Measurements from ENCODE around the gene DACT1. TPM values are rescaled to one million over a fixed set of nuclear protein-coding genes. Genes with fewer than 3 reads are reported as not detected.

The DACT1 gene
- total and polyA plus RNA-seq, 2 donors, result 4.0 to 9.3 TPM

- DNase-seq (ENCODE audit: low read depth in 6 of 9, low spot score in 9 of 9), result no peak
- H3K4me3 ChIP-seq (ENCODE audit: low read length in 2 of 2), result no peak overlapping the region
- no peaks in the 10 kb centered on the region for H3K27me3 ChIP-seq (ENCODE audit: control insufficient read depth in 2 of 2, insufficient read depth in 1 of 2, low read length in 1 of 2)
- H3K36me3 ChIP-seq (ENCODE audit: control insufficient read depth in 2 of 2, insufficient read depth in 2 of 2, low read length in 1 of 2), result no peaks in the 10 kb centered on the region
- no peak overlapping the region for H3K27ac ChIP-seq (ENCODE audit: low read depth in 1 of 2, low read length in 1 of 2)
- no peaks in the 10 kb centered on the region for H3K9me3 ChIP-seq (ENCODE audit: control insufficient read depth in 2 of 2, insufficient read depth in 1 of 2, low read length in 1 of 2)
- WGBS, result 83% methylated on average over 4 of the region's 4 CpGs
- H3K4me1 ChIP-seq (ENCODE audit: control insufficient read depth in 2 of 2, insufficient read depth in 2 of 2, low read length in 2 of 2), result no peaks in the 10 kb centered on the region
Measured at GRCh38 chr14:58605465-58605864, 32.3 kb upstream of the DACT1 start.

DNA sequence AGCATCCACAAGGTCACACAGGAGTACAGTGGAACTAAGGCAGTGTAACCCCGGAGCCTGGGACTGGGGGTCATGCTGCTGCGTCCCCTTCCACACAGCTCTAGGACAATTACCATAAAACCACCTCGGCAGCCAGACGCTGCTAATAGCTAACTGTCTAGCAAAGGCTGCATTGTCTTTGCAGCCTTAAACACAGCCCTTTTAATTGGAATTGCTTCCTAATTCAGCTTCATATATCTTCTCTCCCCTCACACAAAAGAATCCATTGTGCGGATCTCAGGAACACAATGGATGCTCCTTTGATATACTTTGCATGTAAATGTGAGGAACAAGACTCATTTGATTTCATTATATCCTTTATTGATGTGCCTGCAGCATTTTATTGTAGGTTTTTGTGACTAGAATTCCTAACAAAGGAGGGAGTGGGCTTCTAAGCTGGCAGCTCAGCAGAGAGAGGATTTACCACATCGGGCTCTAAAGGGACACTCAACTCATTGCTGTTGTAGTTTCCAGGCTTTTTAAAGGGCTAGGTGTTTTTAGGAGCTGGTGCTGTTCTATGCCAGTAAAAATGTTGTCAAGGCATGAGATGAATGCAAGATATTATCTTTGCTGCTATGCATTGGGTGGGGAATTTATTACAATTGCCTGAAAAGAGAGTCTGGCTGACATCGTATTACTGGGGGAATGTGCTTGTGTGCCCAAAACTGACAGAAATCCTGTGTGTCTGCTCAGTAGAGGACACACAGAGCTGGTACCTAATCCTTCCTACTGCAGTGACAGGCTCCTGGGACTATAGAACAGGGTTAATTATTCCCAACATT, 30.4 kb upstream of the DACT1 start:
- H3K27ac ChIP-seq (ENCODE audit: low read depth in 1 of 2, low read length in 1 of 2), result no peak overlapping the region
- H3K4me1 ChIP-seq (ENCODE audit: control insufficient read depth in 2 of 2, insufficient read depth in 2 of 2, low read length in 2 of 2), result no peaks in the 10 kb centered on the region
- DNase-seq (ENCODE audit: low read depth in 6 of 9, low spot score in 9 of 9), result no peak
- H3K9me3 ChIP-seq (ENCODE audit: control insufficient read depth in 2 of 2, insufficient read depth in 1 of 2, low read length in 1 of 2), result no peaks in the 10 kb centered on the region
- no peak overlapping the region for H3K4me3 ChIP-seq (ENCODE audit: low read length in 2 of 2)
- H3K36me3 ChIP-seq (ENCODE audit: control insufficient read depth in 2 of 2, insufficient read depth in 2 of 2, low read length in 1 of 2), result no peaks in the 10 kb centered on the region
- 96% methylated on average over 7 of the region's 7 CpGs for WGBS
- H3K27me3 ChIP-seq (ENCODE audit: control insufficient read depth in 2 of 2, insufficient read depth in 1 of 2, low read length in 1 of 2), result no peaks in the 10 kb centered on the region

DNA sequence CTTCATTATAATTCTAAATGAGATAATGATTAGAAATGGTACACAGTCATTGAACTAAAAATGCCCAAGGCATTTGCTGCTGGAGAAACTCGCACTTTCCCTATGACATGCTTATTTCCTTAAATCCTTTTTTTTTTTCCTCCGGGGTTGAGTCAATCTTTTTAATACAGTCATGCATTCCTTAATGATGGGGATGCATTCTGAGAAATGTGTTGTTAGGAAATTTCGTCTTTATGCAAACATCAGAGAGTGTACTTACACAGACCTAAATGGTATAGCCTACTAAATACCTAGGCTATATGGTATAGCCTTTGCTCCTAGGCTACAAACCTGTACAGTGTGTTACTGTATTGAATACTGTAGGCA, 29.8 kb upstream of the DACT1 start:
- Histone ChIP-seq H3K4me3 (ENCODE audit: low read length in 2 of 2) (no peak overlapping the region), H3K27ac (ENCODE audit: low read depth in 1 of 2, low read length in 1 of 2) (no peak overlapping the region), H3K9me3 (ENCODE audit: control insufficient read depth in 2 of 2, insufficient read depth in 1 of 2, low read length in 1 of 2) (no peaks in the 10 kb centered on the region), H3K27me3 (ENCODE audit: control insufficient read depth in 2 of 2, insufficient read depth in 1 of 2, low read length in 1 of 2) (no peaks in the 10 kb centered on the region), H3K36me3 (ENCODE audit: control insufficient read depth in 2 of 2, insufficient read depth in 2 of 2, low read length in 1 of 2) (no peaks in the 10 kb centered on the region), H3K4me1 (ENCODE audit: control insufficient read depth in 2 of 2, insufficient read depth in 2 of 2, low read length in 2 of 2) (no peaks in the 10 kb centered on the region)
- no peak for DNase-seq (ENCODE audit: low read depth in 6 of 9, low spot score in 9 of 9)
- WGBS, result 97% methylated on average over 3 of the region's 3 CpGs

DNA sequence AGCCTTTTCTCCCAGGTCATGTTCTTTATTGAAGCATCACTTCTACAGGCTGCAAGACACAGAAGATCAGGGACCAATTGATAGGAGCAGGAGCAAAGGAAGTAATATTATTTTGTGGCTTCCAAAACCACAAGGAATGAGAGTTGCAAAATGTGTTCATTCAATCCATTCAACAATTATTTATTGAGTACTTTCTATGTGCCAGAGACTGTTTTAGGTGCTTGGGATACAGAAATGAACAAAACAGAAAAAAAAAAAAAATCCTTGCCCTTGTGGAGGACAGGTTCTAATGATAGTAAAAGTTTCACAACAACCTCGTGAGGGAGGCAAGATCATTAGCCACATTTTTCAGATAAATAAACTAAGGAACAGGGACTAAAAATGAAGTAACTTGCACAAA, 20.1 kb upstream of the DACT1 start:
- H3K4me1 ChIP-seq (ENCODE audit: control insufficient read depth in 2 of 2, insufficient read depth in 2 of 2, low read length in 2 of 2), result no peaks in the 10 kb centered on the region
- WGBS, result 63% methylated on average over 1 of the region's 1 CpG
- no peaks in the 10 kb centered on the region for H3K36me3 ChIP-seq (ENCODE audit: control insufficient read depth in 2 of 2, insufficient read depth in 2 of 2, low read length in 1 of 2)
- no peak for DNase-seq (ENCODE audit: low read depth in 6 of 9, low spot score in 9 of 9)
- no peak overlapping the region for H3K27ac ChIP-seq (ENCODE audit: low read depth in 1 of 2, low read length in 1 of 2)
- H3K9me3 ChIP-seq (ENCODE audit: control insufficient read depth in 2 of 2, insufficient read depth in 1 of 2, low read length in 1 of 2), result no peaks in the 10 kb centered on the region
- H3K4me3 ChIP-seq (ENCODE audit: low read length in 2 of 2), result no peak overlapping the region
- H3K27me3 ChIP-seq (ENCODE audit: control insufficient read depth in 2 of 2, insufficient read depth in 1 of 2, low read length in 1 of 2), result no peaks in the 10 kb centered on the region

- no peak for DNase-seq (ENCODE audit: low read depth in 6 of 9, low spot score in 9 of 9)
- H3K36me3 ChIP-seq (ENCODE audit: control insufficient read depth in 2 of 2, insufficient read depth in 2 of 2, low read length in 1 of 2), result no peaks in the 10 kb centered on the region
- WGBS, result 87% methylated on average over 2 of the region's 2 CpGs
- H3K4me3 ChIP-seq (ENCODE audit: low read length in 2 of 2), result no peak overlapping the region
- no peak overlapping the region for H3K27ac ChIP-seq (ENCODE audit: low read depth in 1 of 2, low read length in 1 of 2)
- no peaks in the 10 kb centered on the region for H3K4me1 ChIP-seq (ENCODE audit: control insufficient read depth in 2 of 2, insufficient read depth in 2 of 2, low read length in 2 of 2)
- H3K9me3 ChIP-seq (ENCODE audit: control insufficient read depth in 2 of 2, insufficient read depth in 1 of 2, low read length in 1 of 2), result no peaks in the 10 kb centered on the region
- no peaks in the 10 kb centered on the region for H3K27me3 ChIP-seq (ENCODE audit: control insufficient read depth in 2 of 2, insufficient read depth in 1 of 2, low read length in 1 of 2)
Measured at GRCh38 chr14:58620011-58620410, 17.8 kb upstream of the DACT1 start.

GRCh38 chr14:58625438-58625837, 12.3 kb upstream of the DACT1 start:
- H3K36me3 ChIP-seq (ENCODE audit: control insufficient read depth in 2 of 2, insufficient read depth in 2 of 2, low read length in 1 of 2), result no peaks in the 10 kb centered on the region
- no peak overlapping the region for H3K4me3 ChIP-seq (ENCODE audit: low read length in 2 of 2)
- no peak overlapping the region for H3K27ac ChIP-seq (ENCODE audit: low read depth in 1 of 2, low read length in 1 of 2)
- no peaks in the 10 kb centered on the region for H3K4me1 ChIP-seq (ENCODE audit: control insufficient read depth in 2 of 2, insufficient read depth in 2 of 2, low read length in 2 of 2)
- no peaks in the 10 kb centered on the region for H3K27me3 ChIP-seq (ENCODE audit: control insufficient read depth in 2 of 2, insufficient read depth in 1 of 2, low read length in 1 of 2)
- WGBS, result 97% methylated on average over 1 of the region's 1 CpG
- DNase-seq (ENCODE audit: low read depth in 6 of 9, low spot score in 9 of 9), result no peak
- no peaks in the 10 kb centered on the region for H3K9me3 ChIP-seq (ENCODE audit: control insufficient read depth in 2 of 2, insufficient read depth in 1 of 2, low read length in 1 of 2)

DNA sequence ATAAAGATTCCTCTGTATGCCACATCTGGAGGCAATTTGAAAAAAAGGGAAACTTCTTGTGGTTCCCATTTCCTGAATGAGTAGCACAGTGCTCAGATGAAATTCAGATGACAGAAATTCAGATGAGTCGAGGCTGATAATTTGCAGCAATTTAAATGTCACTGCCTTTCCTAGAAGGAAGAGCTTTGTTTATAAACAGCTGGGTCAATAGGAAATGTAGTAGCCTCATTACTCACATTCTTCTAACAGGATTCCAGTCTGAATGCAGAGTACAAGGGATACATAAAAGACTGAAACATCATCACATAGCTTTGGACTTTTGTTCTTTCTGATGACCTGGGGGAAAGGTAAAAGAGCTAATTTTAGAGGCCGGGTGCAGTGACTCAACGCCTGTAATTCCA, 11.3 kb upstream of the DACT1 start:
- Histone ChIP-seq H3K27ac (ENCODE audit: low read depth in 1 of 2, low read length in 1 of 2) (no peak overlapping the region), H3K36me3 (ENCODE audit: control insufficient read depth in 2 of 2, insufficient read depth in 2 of 2, low read length in 1 of 2) (no peaks in the 10 kb centered on the region), H3K27me3 (ENCODE audit: control insufficient read depth in 2 of 2, insufficient read depth in 1 of 2, low read length in 1 of 2) (no peaks in the 10 kb centered on the region), H3K4me1 (ENCODE audit: control insufficient read depth in 2 of 2, insufficient read depth in 2 of 2, low read length in 2 of 2) (no peaks in the 10 kb centered on the region), H3K9me3 (ENCODE audit: control insufficient read depth in 2 of 2, insufficient read depth in 1 of 2, low read length in 1 of 2) (no peaks in the 10 kb centered on the region), H3K4me3 (ENCODE audit: low read length in 2 of 2) (no peak overlapping the region)
- DNase-seq (ENCODE audit: low read depth in 6 of 9, low spot score in 9 of 9), result no peak
- WGBS, result 31% methylated on average over 3 of the region's 3 CpGs

- Histone ChIP-seq H3K4me3 (ENCODE audit: low read length in 2 of 2) (no peak overlapping the region), H3K27me3 (ENCODE audit: control insufficient read depth in 2 of 2, insufficient read depth in 1 of 2, low read length in 1 of 2) (peaks cover 0 to 5% of the 10 kb centered on the region in 2 donors), H3K4me1 (ENCODE audit: control insufficient read depth in 2 of 2, insufficient read depth in 2 of 2, low read length in 2 of 2) (no peaks in the 10 kb centered on the region), H3K36me3 (ENCODE audit: control insufficient read depth in 2 of 2, insufficient read depth in 2 of 2, low read length in 1 of 2) (no peaks in the 10 kb centered on the region), H3K9me3 (ENCODE audit: control insufficient read depth in 2 of 2, insufficient read depth in 1 of 2, low read length in 1 of 2) (no peaks in the 10 kb centered on the region), H3K27ac (ENCODE audit: low read depth in 1 of 2, low read length in 1 of 2) (no peak overlapping the region)
- 90% methylated on average over 6 of the region's 6 CpGs for WGBS
- DNase-seq (ENCODE audit: low read depth in 6 of 9, low spot score in 9 of 9), result no peak
Measured at GRCh38 chr14:58628406-58628805, 9.4 kb upstream of the DACT1 start.

DNA sequence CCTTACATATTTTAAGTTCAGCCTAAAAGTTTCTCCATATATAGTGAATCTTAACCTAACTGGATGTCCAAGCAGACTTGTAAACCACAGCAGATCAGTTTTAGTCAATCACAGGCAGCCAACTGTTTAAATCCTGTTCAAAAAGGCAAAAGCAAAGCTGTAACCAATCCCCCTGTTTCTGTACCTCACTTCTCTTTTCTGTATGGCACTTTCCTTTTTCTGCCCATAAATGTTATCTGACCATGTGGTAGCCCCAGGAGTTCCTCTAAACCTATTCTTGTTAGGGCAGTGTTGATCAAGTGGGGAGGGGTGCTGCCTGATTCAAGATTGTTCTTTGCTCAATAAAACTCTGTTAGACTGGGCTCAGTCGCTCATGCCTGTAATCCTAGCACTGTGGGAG, 8.5 kb upstream of the DACT1 start:
- Histone ChIP-seq H3K27me3 (ENCODE audit: control insufficient read depth in 2 of 2, insufficient read depth in 1 of 2, low read length in 1 of 2) (peaks cover 0 to 5% of the 10 kb centered on the region in 2 donors), H3K9me3 (ENCODE audit: control insufficient read depth in 2 of 2, insufficient read depth in 1 of 2, low read length in 1 of 2) (no peaks in the 10 kb centered on the region), H3K36me3 (ENCODE audit: control insufficient read depth in 2 of 2, insufficient read depth in 2 of 2, low read length in 1 of 2) (no peaks in the 10 kb centered on the region), H3K4me1 (ENCODE audit: control insufficient read depth in 2 of 2, insufficient read depth in 2 of 2, low read length in 2 of 2) (no peaks in the 10 kb centered on the region), H3K4me3 (ENCODE audit: low read length in 2 of 2) (no peak overlapping the region), H3K27ac (ENCODE audit: low read depth in 1 of 2, low read length in 1 of 2) (no peak overlapping the region)
- no peak for DNase-seq (ENCODE audit: low read depth in 6 of 9, low spot score in 9 of 9)
- WGBS, result 88% methylated on average over 1 of the region's 1 CpG

All from thymus (tissue), 11 donors.